HuH-7.5 (cell line): ENCODE results near the gene SLC25A6.
"Not testable (repeated sequence)": the region's sequence is repeated elsewhere in the genome, so short reads cannot be mapped to it uniquely, and the experiment has no call there.

ENCODE experiments used
- DNase-seq: peaks from one replicate; pipeline ENCODE4 v3.0.0; 2011; ENCODE audit warnings: low spot score

SLC25A6 gene

GRCh38 chrX:1412551-1413161 lies 20.7 kb upstream of the SLC25A6 start:
- DNase-seq: no peak

- DNase-seq: no peak
These were observed 19.4 kb upstream of the SLC25A6 start for GRCh38 chrX:1411326-1411725.

GRCh38 chrX:1407035-1407434 lies 15.1 kb upstream of the SLC25A6 start:
- no peak for DNase-seq

- not testable (repeated sequence) for DNase-seq
These were observed 13.9 kb upstream of the SLC25A6 start for GRCh38 chrX:1405769-1406168.

GRCh38 chrX:1403867-1404266 lies 12.0 kb upstream of the SLC25A6 start:
- DNase-seq: not testable (repeated sequence)

GRCh38 chrX:1403228-1403627 lies 11.3 kb upstream of the SLC25A6 start:
- no peak for DNase-seq

- no peak for DNase-seq
These were observed 9.9 kb upstream of the SLC25A6 start for GRCh38 chrX:1401611-1402430.

- DNase-seq: no peak
These were observed 9.0 kb upstream of the SLC25A6 start for GRCh38 chrX:1400742-1401471.

GRCh38 chrX:1400049-1400448 lies 8.1 kb upstream of the SLC25A6 start:
- DNase-seq: no peak

GRCh38 chrX:1398431-1399340 lies 6.8 kb upstream of the SLC25A6 start:
- no peak for DNase-seq

GRCh38 chrX:1397441-1398270 lies 5.7 kb upstream of the SLC25A6 start:
- DNase-seq: no peak

GRCh38 chrX:1397001-1397400 lies 5.1 kb upstream of the SLC25A6 start:
- DNase-seq: no peak

- DNase-seq: no peak
These were observed 3.8 kb upstream of the SLC25A6 start for GRCh38 chrX:1395646-1396216.

- no peak for DNase-seq
These were observed 3.0 kb upstream of the SLC25A6 start for GRCh38 chrX:1394731-1395501.

- DNase-seq: no peak
These were observed 2.1 kb upstream of the SLC25A6 start for GRCh38 chrX:1393871-1394615.

- DNase-seq: peak; percentile 30
These were observed 609 bp upstream of the SLC25A6 start for GRCh38 chrX:1392376-1393068.

GRCh38 chrX:1391370-1391706 lies 575 bp downstream of the SLC25A6 start:
- DNase-seq: peak; percentile 71

GRCh38 chrX:1390621-1391369 lies 1.1 kb downstream of the SLC25A6 start:
- no peak for DNase-seq
